Glutamatergic neuron (in vitro differentiated cells): ENCODE data around the gene GPC6. TPM values are rescaled to one million over a fixed set of nuclear protein-coding genes. Genes with fewer than 3 reads are reported as not detected.
"Not testable (repeated sequence)": the region's sequence is repeated elsewhere in the genome, so short reads cannot be mapped to it uniquely, and the experiment has no call there.

Experiments used
- DNase-seq: peaks from one replicate; pipeline ENCODE4 v3.0.0; 2022
- H3K27ac Mint-ChIP-seq: one replicate; pipeline ENCODE4 v1.8.0; 2020; ENCODE audit warnings: mild to moderate bottlenecking, mixed read lengths, inconsistent platforms; ENCODE audit not compliant: unreplicated experiment
- H3K27me3 Mint-ChIP-seq: one replicate; pipeline ENCODE4 v1.8.0; 2020; ENCODE audit warnings: mild to moderate bottlenecking, moderate library complexity, mixed read lengths, inconsistent platforms; ENCODE audit not compliant: unreplicated experiment
- H3K36me3 Mint-ChIP-seq: one replicate; pipeline ENCODE4 v1.8.0; 2020; ENCODE audit warnings: mild to moderate bottlenecking, mixed read lengths, inconsistent platforms; ENCODE audit not compliant: unreplicated experiment
- H3K4me1 Mint-ChIP-seq: one replicate; pipeline ENCODE4 v1.8.0; 2020; ENCODE audit warnings: mild to moderate bottlenecking, low read depth, mixed read lengths, inconsistent platforms; ENCODE audit not compliant: unreplicated experiment
- H3K4me3 Mint-ChIP-seq: one replicate; pipeline ENCODE4 v1.8.0; 2020; ENCODE audit warnings: mild to moderate bottlenecking, mixed read lengths, inconsistent platforms; ENCODE audit not compliant: unreplicated experiment
- H3K9me3 Mint-ChIP-seq: one replicate; pipeline ENCODE4 v1.8.0; 2020; ENCODE audit warnings: mild to moderate bottlenecking, moderate library complexity, mixed read lengths, inconsistent platforms; ENCODE audit not compliant: unreplicated experiment
- total RNA-seq: library from RNA; stranded (reverse); fragmentation: NEBNext Ultra II Directional; extraction: Animal tissue kit (Norgen Biotek cat#: 25700); gene quantifications from one replicate; pipeline ENCODE4 v1.2.1, GENCODE V29; 2021; ENCODE audit not compliant: unreplicated experiment
- TF ChIP-seq, protein P1 (sequence below): fragments of 200-600 bp; sonication (generic); IDR thresholded peaks from one replicate; pipeline ENCODE4 v1.5.0; 2021; ENCODE audit not compliant: partially characterized antibody, unreplicated experiment

Gene GPC6
- total RNA-seq, 1 donor from 2014 or later, result 11.8 TPM

DNA sequence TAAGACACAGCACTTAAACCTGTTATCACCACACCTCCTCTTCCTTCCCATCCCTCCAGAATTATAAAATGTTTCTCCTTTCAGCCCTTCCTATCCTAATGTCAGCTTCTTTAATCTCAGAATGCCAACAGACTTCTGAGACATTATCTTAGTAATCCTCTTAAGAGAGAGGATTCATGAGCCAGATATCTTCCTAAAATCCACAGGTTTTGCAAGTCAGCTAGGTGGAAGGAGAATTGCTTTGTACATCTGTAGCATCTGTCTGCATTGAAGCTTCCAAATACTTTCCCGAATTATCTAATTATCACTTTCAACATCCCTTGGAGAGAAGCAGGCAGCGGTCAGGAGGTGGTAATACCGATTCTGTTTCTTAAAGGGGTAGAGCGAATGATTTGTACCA, 1073.8 kb downstream of the GPC6 start:
- peaks cover 4% of the 10 kb centered on the region for H3K27me3 Mint-ChIP-seq

DNA sequence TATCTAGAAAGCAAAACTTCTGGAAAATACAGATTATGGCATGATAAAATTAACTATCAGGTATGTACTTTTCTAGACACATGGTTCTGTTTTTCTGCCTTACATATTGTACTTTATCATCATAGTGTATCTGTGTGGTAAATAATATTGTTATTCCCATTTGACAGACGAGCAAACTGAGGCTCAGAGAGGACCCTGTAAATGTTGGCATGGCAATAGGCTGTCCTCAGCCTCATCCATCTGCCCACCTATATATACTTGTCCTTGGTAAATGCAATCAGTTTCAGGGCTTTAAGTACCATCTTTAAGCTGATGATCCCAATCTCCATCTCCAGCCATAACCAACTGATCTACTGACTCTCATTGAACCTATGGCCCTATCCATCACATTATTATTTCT, 1074.9 kb downstream of the GPC6 start:
- Mint-ChIP-seq H3K27ac (no peak overlapping the region), H3K9me3 (peaks cover 5% of the 10 kb centered on the region), H3K4me3 (no peak overlapping the region), H3K36me3 (no peaks in the 10 kb centered on the region), H3K4me1 (peaks cover 36% of the 10 kb centered on the region), H3K27me3 (peaks cover 4% of the 10 kb centered on the region)
- DNase-seq, result no peak
- TF ChIP-seq, protein P1, sequence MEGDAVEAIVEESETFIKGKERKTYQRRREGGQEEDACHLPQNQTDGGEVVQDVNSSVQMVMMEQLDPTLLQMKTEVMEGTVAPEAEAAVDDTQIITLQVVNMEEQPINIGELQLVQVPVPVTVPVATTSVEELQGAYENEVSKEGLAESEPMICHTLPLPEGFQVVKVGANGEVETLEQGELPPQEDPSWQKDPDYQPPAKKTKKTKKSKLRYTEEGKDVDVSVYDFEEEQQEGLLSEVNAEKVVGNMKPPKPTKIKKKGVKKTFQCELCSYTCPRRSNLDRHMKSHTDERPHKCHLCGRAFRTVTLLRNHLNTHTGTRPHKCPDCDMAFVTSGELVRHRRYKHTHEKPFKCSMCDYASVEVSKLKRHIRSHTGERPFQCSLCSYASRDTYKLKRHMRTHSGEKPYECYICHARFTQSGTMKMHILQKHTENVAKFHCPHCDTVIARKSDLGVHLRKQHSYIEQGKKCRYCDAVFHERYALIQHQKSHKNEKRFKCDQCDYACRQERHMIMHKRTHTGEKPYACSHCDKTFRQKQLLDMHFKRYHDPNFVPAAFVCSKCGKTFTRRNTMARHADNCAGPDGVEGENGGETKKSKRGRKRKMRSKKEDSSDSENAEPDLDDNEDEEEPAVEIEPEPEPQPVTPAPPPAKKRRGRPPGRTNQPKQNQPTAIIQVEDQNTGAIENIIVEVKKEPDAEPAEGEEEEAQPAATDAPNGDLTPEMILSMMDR, result no peak

More for the DNA sequence above, 1073.8 kb downstream of the GPC6 start:
- Mint-ChIP-seq H3K36me3 (no peaks in the 10 kb centered on the region), H3K4me3 (no peak overlapping the region), H3K4me1 (peaks cover 36% of the 10 kb centered on the region), H3K9me3 (peaks cover 5% of the 10 kb centered on the region), H3K27ac (no peak overlapping the region)
- no peak for DNase-seq
- TF ChIP-seq, protein P1, result no peak

DNA sequence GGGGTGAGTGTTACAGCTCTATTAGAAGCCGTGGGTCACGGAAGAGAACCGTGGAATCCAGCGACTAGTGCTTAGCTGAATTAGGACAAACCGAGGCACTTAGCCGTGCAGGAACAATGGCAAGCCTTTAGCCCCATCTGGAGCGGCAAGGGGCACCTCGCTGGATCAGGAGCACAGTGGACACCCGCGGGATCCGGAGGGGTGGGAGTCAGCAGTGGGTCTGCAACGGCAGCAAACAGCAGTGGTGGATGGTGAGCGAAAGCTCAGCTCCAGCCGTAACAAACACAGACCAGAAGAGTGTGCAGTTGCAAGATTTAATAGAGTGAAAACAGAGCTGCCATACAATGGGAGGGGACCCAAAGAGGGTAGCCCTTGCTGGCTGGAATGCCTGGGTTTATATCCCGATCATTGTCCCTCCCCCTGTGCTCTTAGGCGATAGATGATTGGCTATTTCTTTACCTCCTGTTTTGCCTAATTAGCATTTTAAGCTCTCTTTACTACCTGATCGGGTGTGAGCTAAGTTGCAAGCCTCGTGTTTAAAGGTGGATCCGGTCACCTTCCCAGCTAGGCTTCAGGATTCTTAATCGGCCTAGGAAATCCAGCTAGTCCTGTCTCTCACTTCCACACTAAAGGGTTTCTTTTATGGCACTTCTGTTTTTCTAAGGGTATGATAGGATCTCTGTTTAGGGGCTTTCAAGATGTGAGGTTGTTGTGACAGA, 1076.4 kb downstream of the GPC6 start:
- not testable (repeated sequence) for DNase-seq, H3K27me3 Mint-ChIP-seq, H3K9me3 Mint-ChIP-seq, H3K36me3 Mint-ChIP-seq
- Mint-ChIP-seq H3K4me1 (peaks cover 46% of the 10 kb centered on the region), H3K4me3 (peak overlapping the region; percentile 22), H3K27ac (peak overlapping the region; percentile 92)

DNA sequence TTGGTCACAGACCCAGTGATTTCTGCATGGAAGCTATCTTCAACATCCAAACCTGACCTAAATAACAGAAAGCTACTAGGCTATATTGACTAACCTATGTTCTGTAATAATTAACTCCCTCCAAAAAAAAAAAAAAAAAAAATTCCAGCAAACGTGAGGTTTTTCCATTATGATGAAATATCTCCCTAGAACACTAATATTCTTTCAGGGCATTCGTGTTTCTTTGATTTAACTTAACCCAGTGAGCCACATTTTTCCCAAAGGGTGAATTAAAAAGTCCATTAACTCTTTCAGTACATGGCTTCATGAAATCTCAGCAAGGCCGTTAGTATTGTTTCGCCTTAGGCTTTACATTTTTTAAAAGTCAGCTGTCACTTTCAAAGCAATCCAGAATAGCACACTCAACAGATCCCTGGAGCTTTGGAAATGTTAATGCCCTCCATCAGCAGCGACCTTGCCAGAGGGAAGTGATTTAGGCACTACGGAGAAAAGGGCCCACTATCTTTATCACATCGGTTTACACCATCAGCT, 1077.1 kb downstream of the GPC6 start:
- peaks cover 53% of the 10 kb centered on the region for H3K4me1 Mint-ChIP-seq
- H3K9me3 Mint-ChIP-seq, result peaks cover 5% of the 10 kb centered on the region
- H3K36me3 Mint-ChIP-seq, result no peaks in the 10 kb centered on the region
- peak overlapping the region; percentile 70 for H3K4me3 Mint-ChIP-seq
- H3K27me3 Mint-ChIP-seq, result no peaks in the 10 kb centered on the region
- DNase-seq, result peak; percentile 34
- H3K27ac Mint-ChIP-seq, result peak overlapping the region; percentile 92
- TF ChIP-seq, protein P1, result no peak

DNA sequence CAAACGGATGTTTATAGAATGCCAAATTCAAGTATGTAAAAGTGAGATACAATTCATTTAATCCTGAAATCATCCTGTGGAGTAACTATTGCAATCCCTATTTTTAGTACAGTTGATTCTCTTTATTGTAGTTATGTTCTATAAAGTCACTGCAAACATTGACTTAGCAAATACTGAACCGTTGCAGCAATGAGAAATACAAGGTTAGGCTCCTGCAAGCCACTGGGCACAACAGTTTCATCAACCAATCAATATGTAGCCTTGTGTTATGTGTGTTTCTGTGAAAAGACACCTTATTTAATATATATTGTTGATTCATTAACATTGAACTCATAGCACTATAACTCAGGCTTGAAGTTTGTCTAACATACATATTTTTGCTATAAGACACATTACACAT, 1078.4 kb downstream of the GPC6 start:
- Mint-ChIP-seq H3K9me3 (peaks cover 5% of the 10 kb centered on the region), H3K27me3 (no peaks in the 10 kb centered on the region), H3K4me3 (no peak overlapping the region), H3K27ac (no peak overlapping the region), H3K36me3 (no peaks in the 10 kb centered on the region), H3K4me1 (peaks cover 61% of the 10 kb centered on the region)
- no peak for DNase-seq
- TF ChIP-seq, protein P1, result no peak
